Lung (tissue), 16 donors: ENCODE results near the gene C3orf38. TPM values are rescaled to one million over a fixed set of nuclear protein-coding genes. Genes with fewer than 3 reads are reported as not detected.

Experiments
- ATAC-seq: fragments of 200-7000 bp; cut with Tn5 transposase; one replicate; pipeline ENCODE4 v1.9.1; 2020; ENCODE audit warnings: moderate number of reproducible peaks; ENCODE audit not compliant: insufficient read depth, low FRiP score
- DNase-seq, 3 donors: peaks; one replicate each; pipeline ENCODE4 v3.0.0-alpha.2; 2013 to 2017
- H3K27ac ChIP-seq, 2 donors: one replicate each; pipeline ENCODE4 v1.5.1; 2013; ENCODE audit warnings: mild to moderate bottlenecking in 2 of 2, moderate library complexity in 2 of 2, control low read depth in 1 of 2, inconsistent platforms in 1 of 2, low read depth in 1 of 2, low read length in 1 of 2
- H3K27me3 ChIP-seq, 3 donors: one replicate each; pipeline ENCODE4 v1.5.1; 2013; ENCODE audit warnings: low read length in 2 of 3; ENCODE audit not compliant: control insufficient read depth in 3 of 3, insufficient read depth in 3 of 3
- H3K36me3 ChIP-seq, 4 donors: one replicate each; pipeline ENCODE4 v1.5.1; 2013; ENCODE audit warnings: low read length in 4 of 4, mild to moderate bottlenecking in 1 of 4, moderate library complexity in 1 of 4; ENCODE audit not compliant: control insufficient read depth in 4 of 4, insufficient read depth in 4 of 4
- H3K4me1 ChIP-seq, 5 donors: one replicate each; pipeline ENCODE4 v1.5.1; 2013; ENCODE audit warnings: low read length in 5 of 5, mild to moderate bottlenecking in 2 of 5, moderate library complexity in 1 of 5; ENCODE audit not compliant: control insufficient read depth in 5 of 5, insufficient read depth in 5 of 5
- H3K4me3 ChIP-seq: one replicate; pipeline ENCODE4 v1.5.1; 2013; ENCODE audit warnings: mild to moderate bottlenecking, control low read depth, moderate library complexity
- H3K9ac ChIP-seq, 2 donors: one replicate each; pipeline ENCODE4 v1.5.1; 2013; ENCODE audit warnings: low read length in 2 of 2, control low read depth in 1 of 2; ENCODE audit not compliant: insufficient read depth in 1 of 2
- H3K9me3 ChIP-seq, 4 donors: one replicate each; pipeline ENCODE4 v1.5.1; 2013; ENCODE audit warnings: low read length in 3 of 4, mild to moderate bottlenecking in 1 of 4, moderate library complexity in 1 of 4; ENCODE audit not compliant: control insufficient read depth in 4 of 4, insufficient read depth in 3 of 4
- CTCF ChIP-seq: IDR thresholded peaks from 2 replicates; pipeline ENCODE4 v1.5.1; 2012; ENCODE audit warnings: mild to moderate bottlenecking; ENCODE audit errors: control extremely low read depth, extremely low read depth
- WGBS, 2 donors: extraction: QIAGEN DNeasy Blood & Tissue Kit; methylation state at CpG; one replicate each; pipeline ENCODE4 v1.1.7; 2013; 5-methylcytosine and 5-hydroxymethylcytosine counted together
- long read RNA-seq, 5 donors: transcript quantifications; one replicate each; lab custom pipeline, GENCODE V29; 2026
- polyA plus RNA-seq, 2 donors: library from polyadenylated mRNA; stranded (reverse); fragments of 200-250 nt; gene quantifications; one replicate each; pipeline ENCODE4 v1.2.1, GENCODE V29; 2013
- total RNA-seq, 2 donors: library from RNA; depleted of rRNA in 1 of 2; stranded (reverse); fragments of >200 nt in 1 of 2; gene quantifications; one replicate each; pipeline ENCODE4 v1.2.1, GENCODE V29; 2014 to 2021
- donor health status: control.
- donor health status: control.
- donor health status: Bipolar disorder and iron deficiency.
- donor health status: healthy.
- donor health status: DM: yes; HTN: yes; CAD: no.

Gene C3orf38
- total RNA-seq, result 10 to 100 TPM; 18.4 to 36.7 TPM
- polyA plus RNA-seq, result 1 to 10 TPM; 6.2 to 9.0 TPM
- long read RNA-seq, donor 1, transcript C3orf38-201 (3 exons, 2,633 nt), result major isoform, 14 of 14 reads
- long read RNA-seq, donor 1, partial matches to known transcripts, result 0 of 14 reads
- long read RNA-seq, donor 1, other reads (novel, unspliced or antisense), result 0 of 14 reads
- long read RNA-seq, donor 2, partial matches to known transcripts, result 0 of 2 reads
- long read RNA-seq, donor 2, other reads (novel, unspliced or antisense), result 0 of 2 reads
- long read RNA-seq, donor 3, transcript C3orf38-201 (3 exons, 2,633 nt), result major isoform, 6 of 6 reads
- long read RNA-seq, donor 3, partial matches to known transcripts, result 0 of 6 reads
- long read RNA-seq, donor 3, other reads (novel, unspliced or antisense), result 0 of 6 reads
- long read RNA-seq, donor 4, partial matches to known transcripts, result 0 of 3 reads
- long read RNA-seq, donor 4, other reads (novel, unspliced or antisense), result 0 of 3 reads
- long read RNA-seq, donor 5, transcript C3orf38-201 (3 exons, 2,633 nt), result major isoform, 7 of 12 reads
- long read RNA-seq, donor 5, partial matches to known transcripts, result 0 of 12 reads
- long read RNA-seq, donor 5, other reads (novel, unspliced or antisense), result 5 of 12 reads

- Histone ChIP-seq H3K27ac (peak within 1 kb of the TSS; percentile 83 to 91), H3K9ac (peak within 1 kb of the TSS; percentile 79 to 93), H3K4me1 (peaks cover 0 to 14% (median 7%) of the 10 kb centered on the region in 5 donors), H3K36me3 (peaks cover 2 to 12% (median 6%) of the 10 kb centered on the region in 4 donors), H3K9me3 (no peaks in the 10 kb centered on the region), H3K4me3 (peak within 1 kb of the TSS; percentile 79), H3K27me3 (no peaks in the 10 kb centered on the region)
- no peak for TF ChIP-seq CTCF
- peak; percentile 92 to 97 (median 96) for DNase-seq
- ATAC-seq, result peak; percentile 96
- WGBS, 2 donors, result 0 to 1% methylated on average over 57 of the region's 57 CpGs
Measured at GRCh38 chr3:88149509-88150362, at the start of gene C3orf38. C3orf38 (plus strand) TSS chr3:88149959; CDS start chr3:88150053, 94 bp downstream.

- 97 to 100% methylated on average over 1 of the region's 1 CpG for WGBS, 2 donors
- no peak for TF ChIP-seq CTCF
- Histone ChIP-seq H3K4me3 (no peak overlapping the region), H3K9me3 (peaks cover 0 to 3% (median 0%) of the 10 kb centered on the region in 4 donors), H3K27me3 (no peaks in the 10 kb centered on the region), H3K9ac (no peak overlapping the region), H3K36me3 (peaks cover 0 to 2% (median under 1%) of the 10 kb centered on the region in 4 donors), H3K27ac (no peak overlapping the region), H3K4me1 (peaks cover 0 to 3% (median 0%) of the 10 kb centered on the region in 5 donors)
- DNase-seq (no peak), ATAC-seq (no peak)
Measured at GRCh38 chr3:88101142-88101541, 48.6 kb upstream of the C3orf38 start.

- H3K9ac ChIP-seq, result no peak overlapping the region
- ATAC-seq (no peak), DNase-seq (no peak)
- H3K4me3 ChIP-seq, result no peak overlapping the region
- H3K27me3 ChIP-seq, result no peaks in the 10 kb centered on the region
- peaks cover 0 to 3% (median 0%) of the 10 kb centered on the region in 4 donors for H3K9me3 ChIP-seq
- peaks cover 0 to 2% (median under 1%) of the 10 kb centered on the region in 4 donors for H3K36me3 ChIP-seq
- no peak overlapping the region for H3K27ac ChIP-seq
- peaks cover 0 to 3% (median 0%) of the 10 kb centered on the region in 5 donors for H3K4me1 ChIP-seq
- TF ChIP-seq CTCF, result no peak
Measured at GRCh38 chr3:88105325-88105724, 44.4 kb upstream of the C3orf38 start.
